Endothelial cell of umbilical vein (primary cell): ENCODE data around the gene ZNHIT2. TPM values are rescaled to one million over a fixed set of nuclear protein-coding genes. Genes with fewer than 3 reads are reported as not detected.

Experiments
- BruUV-seq: library from RNA; stranded (reverse); fragments of 400-500 nt; replicated peaks from 2 replicates; lab custom pipeline; 2021; lab: Mats Ljungman, UMichigan
- CTCF ChIA-PET: fragments of 300-600, 350-600 bp; sonication (Branson Sonifier 250); formaldehyde crosslinking; loops from one replicate; lab custom pipeline; 2021; ENCODE audit warnings: antibody characterized with exemption, inconsistent platforms; lab: Charles Lee
- POLR2A ChIA-PET: fragments of 300-600, 350-600 bp; sonication (Branson Sonifier 250); formaldehyde crosslinking; loops from one replicate; lab custom pipeline; 2021; ENCODE audit warnings: antibody characterized with exemption, inconsistent platforms; lab: Charles Lee
- DNase-seq: peaks from one replicate; pipeline ENCODE4 v3.0.0-alpha.2; 2011; ENCODE audit warnings: low read depth, low spot score
- FAIRE-seq: peaks from 2 replicates; lab custom pipeline; 2011; peaks lifted over from hg19 to GRCh38; lab: Jason Lieb, UNC
- H2AFZ ChIP-seq: 2 replicates; pipeline ENCODE4 v1.6.0; 2012; ENCODE audit warnings: low read depth, low read length, control low read depth, inconsistent platforms
- H3K27ac ChIP-seq: 2 replicates; pipeline ENCODE4 v1.5.1; 2011; ENCODE audit warnings: low read depth, mild to moderate bottlenecking, control low read depth, low read length, moderate library complexity; ENCODE audit not compliant: insufficient read depth
- H3K27me3 ChIP-seq, 2 experiments: 2 replicates each; pipeline versions ENCODE4 v1.6.0 to v1.6.1; 2011; ENCODE audit warnings: low read length in 2 of 2, mixed read lengths in 1 of 2; ENCODE audit not compliant: control insufficient read depth in 2 of 2, insufficient read depth in 2 of 2
- H3K36me3 ChIP-seq, 2 experiments: 2 replicates in 1 of 2; 3 replicates in 1 of 2; pipeline ENCODE4 v1.5.1; 2011; ENCODE audit warnings: low read length in 2 of 2, mild to moderate bottlenecking in 1 of 2, moderate library complexity in 1 of 2; ENCODE audit not compliant: control insufficient read depth in 2 of 2, insufficient read depth in 2 of 2; ENCODE audit errors: extremely low read depth in 1 of 2
- H3K4me1 ChIP-seq: 3 replicates; pipeline ENCODE4 v1.5.1; 2011; ENCODE audit warnings: mild to moderate bottlenecking, low read length; ENCODE audit not compliant: control insufficient read depth, insufficient read depth; ENCODE audit errors: extremely low read depth
- H3K4me2 ChIP-seq: 2 replicates; pipeline ENCODE4 v1.6.1; 2011; ENCODE audit warnings: low read length, control low read depth, mixed read lengths; ENCODE audit not compliant: insufficient read depth
- H3K4me3 ChIP-seq, 3 experiments: fragments of 200-600 bp in 1 of 3; sonication (generic), shearing (Covaris generic) in 1 of 3; replicated peaks in 1 of 3; 2 replicates each; pipeline ENCODE4 v1.5.1; 2011 to 2016; ENCODE audit warnings: control low read depth in 3 of 3, low read length in 3 of 3, mild to moderate bottlenecking in 2 of 3, inconsistent platforms in 1 of 3, low read depth in 1 of 3, moderate library complexity in 1 of 3; ENCODE audit not compliant: insufficient read depth in 1 of 3
- H3K79me2 ChIP-seq: 2 replicates; pipeline ENCODE4 v1.6.0; 2012; ENCODE audit warnings: low read length, inconsistent platforms; ENCODE audit not compliant: control insufficient read depth, insufficient read depth
- H3K9ac ChIP-seq: replicated peaks from 2 replicates; pipeline ENCODE3; 2011; ENCODE audit warnings: low read length, control low read depth; ENCODE audit not compliant: insufficient read depth; ENCODE audit errors: extremely low read depth
- H3K9me1 ChIP-seq: replicated peaks from 3 replicates; pipeline ENCODE4 v1.6.0; 2011; ENCODE audit warnings: mild to moderate bottlenecking, low read length; ENCODE audit not compliant: control insufficient read depth, insufficient read depth; ENCODE audit errors: extremely low read depth
- H3K9me3 ChIP-seq: replicated peaks from 2 replicates; pipeline ENCODE4 v1.5.1; 2012; ENCODE audit warnings: low read length, inconsistent platforms; ENCODE audit not compliant: control insufficient read depth, insufficient read depth
- H4K20me1 ChIP-seq: replicated peaks from 2 replicates; pipeline ENCODE3; 2011; ENCODE audit warnings: mild to moderate bottlenecking, low read length; ENCODE audit not compliant: control insufficient read depth, insufficient read depth; ENCODE audit errors: extremely low read depth
- CTCF ChIP-seq, 2 donors: IDR thresholded peaks; 1 replicate in 1 of 2; 2 replicates in 1 of 2; pipeline ENCODE4 v1.5.1; 2011; ENCODE audit warnings: low read length in 2 of 2, mild to moderate bottlenecking in 2 of 2, moderate library complexity in 2 of 2, control low read depth in 1 of 2, inconsistent platforms in 1 of 2, low read depth in 1 of 2; ENCODE audit not compliant: insufficient read depth in 1 of 2; ENCODE audit errors: extremely low read depth in 1 of 2
- EZH2 ChIP-seq: IDR thresholded peaks from 2 replicates; pipeline ENCODE4 v1.6.1; 2012; ENCODE audit warnings: borderline replicate concordance, low read depth, mild to moderate bottlenecking, moderate library complexity, low read length, inconsistent platforms; ENCODE audit not compliant: severe bottlenecking
- FOS ChIP-seq: IDR thresholded peaks from 2 replicates; pipeline ENCODE4 v1.6.1; 2011; ENCODE audit warnings: mild to moderate bottlenecking, low read length, moderate library complexity, borderline replicate concordance; ENCODE audit not compliant: insufficient read depth
- GATA2 ChIP-seq: IDR thresholded peaks from 2 replicates; pipeline ENCODE4 v1.7.0; 2011; ENCODE audit warnings: low read depth, mild to moderate bottlenecking, moderate library complexity, mixed read lengths, low read length; ENCODE audit not compliant: insufficient read length, insufficient read depth
- JUN ChIP-seq: IDR thresholded peaks from 2 replicates; pipeline ENCODE4 v1.6.1; 2011; ENCODE audit warnings: borderline replicate concordance, low read depth; ENCODE audit not compliant: insufficient read length, insufficient read depth
- MAX ChIP-seq: IDR thresholded peaks from 2 replicates; pipeline ENCODE4 v1.6.1; 2011; ENCODE audit not compliant: insufficient read depth, insufficient read length
- MYC ChIP-seq: IDR thresholded peaks from one replicate; pipeline ENCODE4 v1.6.1; 2011; ENCODE audit warnings: mild to moderate bottlenecking, low read depth, low read length
- POLR2A ChIP-seq: IDR thresholded peaks from 2 replicates; pipeline ENCODE4 v1.6.1; 2012; ENCODE audit warnings: low read depth, mild to moderate bottlenecking, control low read depth, low read length
- POLR2AphosphoS5 ChIP-seq: IDR thresholded peaks from 2 replicates; pipeline ENCODE4 v1.6.1; 2012; ENCODE audit warnings: low read depth, mild to moderate bottlenecking, control low read depth, low read length, moderate library complexity; ENCODE audit not compliant: insufficient read depth
- dilution Hi-C: fragments of 300-500 bp; cut with MboI; formaldehyde crosslinking; loops from one replicate; pipeline ENCODE4 v1.15.0; 2019; ENCODE audit warnings: low sequenced_read_pairs; ENCODE audit not compliant: extremely low pct_ligation_motif_present
- intact Hi-C: fragments of 100-400 bp; cut with micrococcal nuclease; formaldehyde crosslinking; loops from one replicate; pipeline ENCODE4 v1.10.0; 2022
- polyA plus RNA-seq, 4 experiments: library from polyadenylated mRNA; depleted of rRNA in 3 of 4; stranded (reverse) in 3 of 4; unstranded in 1 of 4; fragments of >200 nt; gene quantifications; 2 replicates each; pipeline versions ENCODE4 v1.2.1 to v1.2.3, GENCODE V29; 2011 to 2012; ENCODE audit warnings: missing spikeins in 1 of 4
- total RNA-seq: library from RNA; stranded (reverse); gene quantifications from 2 replicates; pipeline ENCODE4 v1.2.3, GENCODE V29; 2021

Gene ZNHIT2
- total and polyA plus RNA-seq, 2 donors (not counting 3 experiments of a cell fraction or from before 2014, with no cell fraction given) = 7.1 to 9.0 TPM

- TF ChIP-seq JUN (no peak), POLR2A (peak; percentile 87), POLR2AphosphoS5 (no peak)
- DNase-seq (peak; percentile 97), FAIRE-seq (peak; percentile 98)
- H3K79me2 ChIP-seq = peaks cover 14% of the 10 kb centered on the region
- POLR2A ChIA-PET = interaction anchor here (0.8 to 1.4 kb wide), 4 partner anchors 9 to 47 kb away, joined by 3 to 7 read pairs (median 4); partner anchors contain the start of genes CAPN1, FAU, MRPL49 and ZNHIT2
- CTCF ChIA-PET = interaction anchor here (0.9 to 4.0 kb wide), 12 partner anchors 10 to 180 kb away, joined by 3 to 27 read pairs (median 4); partner anchors contain the start of genes CAPN1, FAU, MRPL49 and TM7SF2
- intact Hi-C loops (loop anchor here (1.0 kb wide), 3 partner anchors 13 to 46 kb away; partner anchors contain the start of genes CAPN1, FAU and MRPL49), dilution Hi-C loops (no loop called here)
- H3K27me3 ChIP-seq = peaks cover 0 to 3% of the 10 kb centered on the region in 2 experiments
- H3K4me2 ChIP-seq = peak overlapping the region; percentile 62
- peak overlapping the region; percentile 89 for H3K27ac ChIP-seq
- peak overlapping the region; percentile 80 for H2AFZ ChIP-seq
- no peaks in the 10 kb centered on the region for H3K9me3 ChIP-seq
- H3K9ac ChIP-seq = peak overlapping the region; percentile 92
- H3K4me3 ChIP-seq = peak overlapping the region; percentile 51 to 62 (median 52)
- BruUV-seq = TSS peak; percentile 67
- H3K36me3 ChIP-seq = peaks cover 0 to 20% of the 10 kb centered on the region in 2 experiments
- H3K4me1 ChIP-seq = peaks cover 12% of the 10 kb centered on the region
- no peaks in the 10 kb centered on the region for H3K9me1 ChIP-seq
- no peaks in the 10 kb centered on the region for H4K20me1 ChIP-seq
Observed at GRCh38 chr11:65134952-65135632, 17.6 kb upstream of the ZNHIT2 start.

GRCh38 chr11:65134240-65134951 is 16.9 kb upstream of the ZNHIT2 start, which contains the start of gene SYVN1:
Gene SYVN1 (minus strand): TSS chr11:65134519. CDS start chr11:65133601, 918 bp downstream.
- dilution Hi-C loops = no loop called here
- FAIRE-seq (no peak), DNase-seq (peak; percentile 87)

More at GRCh38 chr11:65134240-65134951, 16.9 kb upstream of the ZNHIT2 start, which contains the start of gene SYVN1:
- Histone ChIP-seq H3K79me2 (peaks cover 14% of the 10 kb centered on the region), H3K9me3 (no peaks in the 10 kb centered on the region), H3K4me1 (peaks cover 12% of the 10 kb centered on the region), H3K4me3 (peak within 1 kb of the TSS; percentile 51 to 62 (median 52)), H3K27me3 (no peaks in the 10 kb centered on the region), H3K9me1 (no peaks in the 10 kb centered on the region), H3K27ac (peak within 1 kb of the TSS; percentile 89), H3K9ac (peak within 1 kb of the TSS; percentile 92), H2AFZ (peak within 1 kb of the TSS; percentile 80), H3K36me3 (peaks cover 0 to 27% of the 10 kb centered on the region in 2 experiments), H4K20me1 (no peaks in the 10 kb centered on the region), H3K4me2 (peak within 1 kb of the TSS; percentile 62)
- ChIA-PET POLR2A (interaction anchor here (0.8 to 1.4 kb wide), 4 partner anchors 8 to 47 kb away, joined by 3 to 7 read pairs (median 4); partner anchors contain the start of genes CAPN1, FAU, MRPL49 and ZNHIT2), CTCF (interaction anchor here (0.6 to 4.0 kb wide), 12 partner anchors 11 to 1300 kb away, joined by 3 to 27 read pairs (median 4); partner anchors contain the start of genes CAPN1, FAU, MRPL49 and TM7SF2)
- TF ChIP-seq MYC (peak; percentile 68), POLR2A (peak; percentile 87), POLR2AphosphoS5 (peak; percentile 92), GATA2 (no peak), EZH2 (no peak), FOS (no peak), JUN (no peak), CTCF (IDR thresholded peaks at IDR 0.05; ENCODE audit: extremely low read depth in 1 of 2, insufficient read depth in 1 of 2, low read depth in 1 of 2, low read length in 2 of 2) (no peak), MAX (no peak)
- BruUV-seq = no TSS peak
- intact Hi-C loops = loop anchor here (1.0 kb wide), 2 partner anchors 35 to 47 kb away; partner anchors contain the start of gene CAPN1
